Neuronal stem cell (in vitro differentiated cells): ENCODE data around the gene UBE2L6.

Experiments
- DNase-seq: peaks from one replicate; pipeline ENCODE4 v3.0.0-alpha.2; 2013; ENCODE audit warnings: low spot score
- H2AFZ ChIP-seq: one replicate; pipeline ENCODE4 v1.6.1; 2013; ENCODE audit warnings: mild to moderate bottlenecking, low read length, inconsistent platforms
- H2AK5ac ChIP-seq: 2 replicates; pipeline ENCODE4 v1.6.1; 2013; ENCODE audit warnings: low read depth, mild to moderate bottlenecking, inconsistent platforms, low read length, moderate library complexity, mixed read lengths
- H2BK120ac ChIP-seq: 2 replicates; pipeline ENCODE4 v1.6.1; 2013; ENCODE audit warnings: low read depth, mild to moderate bottlenecking, inconsistent platforms, low read length, moderate library complexity, mixed read lengths
- H2BK12ac ChIP-seq: one replicate; pipeline ENCODE4 v1.6.1; 2013; ENCODE audit warnings: low read length, inconsistent platforms
- H2BK15ac ChIP-seq: 2 replicates; pipeline ENCODE4 v1.6.1; 2013; ENCODE audit warnings: mild to moderate bottlenecking, low read length, inconsistent platforms, mixed read lengths
- H2BK5ac ChIP-seq: one replicate; pipeline ENCODE4 v1.6.1; 2013; ENCODE audit warnings: inconsistent platforms, mild to moderate bottlenecking, low read length, moderate library complexity
- H3K14ac ChIP-seq: one replicate; pipeline ENCODE4 v1.6.1; 2013; ENCODE audit warnings: low read length, inconsistent platforms
- H3K18ac ChIP-seq: 2 replicates; pipeline ENCODE4 v1.6.1; 2013; ENCODE audit warnings: low read length, inconsistent platforms
- H3K23ac ChIP-seq: 2 replicates; pipeline ENCODE4 v1.6.1; 2013; ENCODE audit warnings: low read depth, mild to moderate bottlenecking, mixed read lengths, low read length, inconsistent platforms; ENCODE audit not compliant: poor library complexity
- H3K27ac ChIP-seq: replicated peaks from 3 replicates; pipeline ENCODE4 v1.5.1; 2013; ENCODE audit warnings: low read length, inconsistent platforms
- H3K27me3 ChIP-seq, 3 experiments: 2 replicates each; pipeline ENCODE4 v1.6.1; 2013; ENCODE audit warnings: low read length in 3 of 3, mild to moderate bottlenecking in 2 of 3, inconsistent platforms in 1 of 3, low read depth in 1 of 3, mixed read lengths in 1 of 3, moderate library complexity in 1 of 3; ENCODE audit not compliant: control insufficient read depth in 3 of 3, insufficient read depth in 3 of 3
- H3K36me3 ChIP-seq, 2 donors: replicated peaks in 1 of 2; 2 replicates each; pipeline ENCODE4 v1.6.1; 2013; ENCODE audit warnings: low read length in 2 of 2; ENCODE audit not compliant: control insufficient read depth in 2 of 2, insufficient read depth in 2 of 2
- H3K4ac ChIP-seq: 2 replicates; pipeline ENCODE4 v1.6.1; 2013; ENCODE audit warnings: inconsistent platforms, mild to moderate bottlenecking, low read length, moderate library complexity
- H3K4me1 ChIP-seq, 2 donors: 1 replicate in 1 of 2; 2 replicates in 1 of 2; pipeline ENCODE4 v1.6.1; 2013; ENCODE audit warnings: low read length in 2 of 2, low read depth in 1 of 2; ENCODE audit not compliant: control insufficient read depth in 2 of 2, insufficient read depth in 1 of 2
- H3K4me2 ChIP-seq: one replicate; pipeline ENCODE4 v1.6.1; 2013; ENCODE audit warnings: mild to moderate bottlenecking, low read length, inconsistent platforms; ENCODE audit not compliant: insufficient read depth, poor library complexity, severe bottlenecking
- H3K4me3 ChIP-seq, 2 donors: 2 replicates each; pipeline ENCODE4 v1.5.1; 2013; ENCODE audit warnings: low read length in 2 of 2, mild to moderate bottlenecking in 2 of 2, inconsistent platforms in 1 of 2, moderate library complexity in 1 of 2
- H3K79me1 ChIP-seq: one replicate; pipeline ENCODE4 v1.6.1; 2013; ENCODE audit warnings: low read depth, mild to moderate bottlenecking, inconsistent platforms, low read length, moderate library complexity
- H3K9ac ChIP-seq: one replicate; pipeline ENCODE4 v1.6.1; 2013; ENCODE audit warnings: mild to moderate bottlenecking, low read depth, low read length, inconsistent platforms; ENCODE audit not compliant: poor library complexity
- H3K9me3 ChIP-seq, 2 donors: replicated peaks in 1 of 2; 2 replicates each; pipeline versions ENCODE3 to v1.6.1; 2013; ENCODE audit warnings: low read length in 2 of 2, mild to moderate bottlenecking in 2 of 2, inconsistent platforms in 1 of 2, low read depth in 1 of 2, mixed read lengths in 1 of 2, moderate library complexity in 1 of 2; ENCODE audit not compliant: control insufficient read depth in 2 of 2, insufficient read depth in 1 of 2
- H4K8ac ChIP-seq: one replicate; pipeline ENCODE4 v1.6.1; 2013; ENCODE audit warnings: low read depth, mild to moderate bottlenecking, inconsistent platforms, low read length, moderate library complexity
- H4K91ac ChIP-seq: one replicate; pipeline ENCODE4 v1.6.1; 2013; ENCODE audit warnings: low read length, low read depth, mild to moderate bottlenecking, inconsistent platforms; ENCODE audit not compliant: poor library complexity
- WGBS, 2 donors: extraction: QIAGEN DNeasy Blood & Tissue Kit; methylation state at CpG; one replicate each; pipeline ENCODE4 v1.1.7; 2013; ENCODE audit warnings: missing lambda C conversion rate in 2 of 2, mixed read lengths in 1 of 2; ENCODE audit not compliant: insufficient read length in 2 of 2, insufficient replicate concordance in 1 of 2; ENCODE audit errors: extremely low coverage in 2 of 2; 5-methylcytosine and 5-hydroxymethylcytosine counted together

The UBE2L6 gene

DNA sequence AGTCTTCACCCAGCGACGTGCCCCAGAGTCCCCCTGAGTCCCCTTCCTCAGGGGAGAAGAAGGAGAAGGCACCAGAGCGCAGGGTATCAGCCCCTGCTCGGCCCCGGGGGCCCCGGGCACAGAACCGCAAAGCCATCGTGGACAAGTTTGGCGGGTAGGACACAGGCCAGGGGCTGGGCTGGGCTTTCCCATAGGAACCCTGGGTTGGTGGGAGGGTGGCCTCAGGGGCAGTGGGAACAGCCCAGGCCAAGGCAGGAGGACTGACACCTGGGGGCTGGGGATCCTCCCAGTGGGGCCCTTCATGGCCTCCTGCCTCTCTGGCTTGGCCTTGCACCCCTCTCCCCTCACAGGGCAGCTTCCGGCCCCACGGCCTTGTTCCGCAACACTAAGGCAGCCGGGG is 21.6 kb downstream of the UBE2L6 start:
- Histone ChIP-seq H3K18ac (no peak overlapping the region), H2BK12ac (no peak overlapping the region), H3K27ac (no peak overlapping the region), H4K8ac (no peak overlapping the region), H2AFZ (no peak overlapping the region), H2BK5ac (no peak overlapping the region), H2AK5ac (no peak overlapping the region), H3K23ac (no peak overlapping the region), H3K27me3 (no peaks in the 10 kb centered on the region), H2BK120ac (no peak overlapping the region), H3K4me3 (no peak overlapping the region), H3K9ac (no peak overlapping the region), H4K91ac (no peak overlapping the region), H3K4me2 (no peak overlapping the region), H3K9me3 (peaks cover 0 to 4% of the 10 kb centered on the region in 2 donors), H3K79me1 (no peaks in the 10 kb centered on the region), H3K14ac (no peak overlapping the region), H3K4me1 (peaks cover 6 to 7% of the 10 kb centered on the region in 2 donors), H2BK15ac (no peak overlapping the region), H3K36me3 (peaks cover 27 to 51% of the 10 kb centered on the region in 2 donors), H3K4ac (no peak overlapping the region)
- WGBS, 2 donors: no CpG with 5 or more reads among the region's 13 CpGs
- DNase-seq: no peak

- Histone ChIP-seq H3K4me1 (peaks cover 6 to 7% of the 10 kb centered on the region in 2 donors), H3K4ac (no peak overlapping the region), H3K4me3 (no peak overlapping the region), H3K27ac (no peak overlapping the region), H3K4me2 (no peak overlapping the region), H3K9ac (no peak overlapping the region), H4K91ac (no peak overlapping the region), H3K79me1 (no peaks in the 10 kb centered on the region), H2BK5ac (no peak overlapping the region), H3K27me3 (no peaks in the 10 kb centered on the region), H2BK12ac (no peak overlapping the region), H2AK5ac (no peak overlapping the region), H3K9me3 (peaks cover 0 to 2% of the 10 kb centered on the region in 2 donors), H4K8ac (no peak overlapping the region), H3K18ac (no peak overlapping the region), H3K36me3 (peaks cover 15 to 38% of the 10 kb centered on the region in 2 donors), H3K23ac (no peak overlapping the region), H2BK15ac (no peak overlapping the region), H2AFZ (no peak overlapping the region), H2BK120ac (no peak overlapping the region), H3K14ac (no peak overlapping the region)
- no CpG with 5 or more reads among the region's 6 CpGs for WGBS, 2 donors
- DNase-seq: no peak
These were observed 22.9 kb downstream of the UBE2L6 start for GRCh38 chr11:57544566-57544965.

DNA sequence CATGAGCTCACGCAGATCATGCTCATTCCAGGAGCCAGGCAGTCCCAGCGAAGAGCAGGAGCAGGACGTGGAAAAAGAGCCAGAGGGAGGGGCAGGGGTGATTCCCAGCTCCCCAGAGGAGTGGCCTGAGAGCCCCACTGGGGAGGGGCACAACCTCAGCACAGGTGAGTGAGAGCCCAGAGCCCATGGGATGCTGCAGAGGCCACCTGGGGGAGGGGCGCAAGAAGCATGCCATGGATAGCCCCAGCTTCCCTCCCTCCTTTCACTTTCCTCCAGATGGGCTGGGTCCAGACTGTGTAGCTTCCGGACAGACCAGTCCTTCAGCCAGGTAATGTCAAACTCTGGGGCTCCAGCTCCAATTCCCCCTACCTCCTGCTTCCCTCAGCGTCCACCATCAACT is 23.9 kb downstream of the UBE2L6 start:
- H2AK5ac ChIP-seq: peak overlapping the region; percentile 13
- H4K91ac ChIP-seq: no peak overlapping the region
- peaks cover 0 to 2% of the 10 kb centered on the region in 2 donors for H3K9me3 ChIP-seq
- H2BK5ac ChIP-seq: peak overlapping the region; percentile 29
- H3K27ac ChIP-seq: no peak overlapping the region
- no peak overlapping the region for H3K18ac ChIP-seq
- H3K4me2 ChIP-seq: no peak overlapping the region
- no peak overlapping the region for H2AFZ ChIP-seq
- peaks cover 6 to 7% of the 10 kb centered on the region in 2 donors for H3K4me1 ChIP-seq
- peak overlapping the region; percentile 11 for H3K23ac ChIP-seq
- H3K4ac ChIP-seq: no peak overlapping the region
- WGBS, 2 donors: no CpG with 5 or more reads among the region's 6 CpGs
- H4K8ac ChIP-seq: no peak overlapping the region
- H2BK12ac ChIP-seq: no peak overlapping the region
- H3K79me1 ChIP-seq: no peaks in the 10 kb centered on the region
- no peak for DNase-seq
- H3K27me3 ChIP-seq: no peaks in the 10 kb centered on the region
- no peak overlapping the region for H2BK120ac ChIP-seq
- no peak overlapping the region for H3K9ac ChIP-seq
- peak overlapping the region; percentile 39 for H3K14ac ChIP-seq
- no peak overlapping the region for H2BK15ac ChIP-seq
- peaks cover 12 to 30% of the 10 kb centered on the region in 2 donors for H3K36me3 ChIP-seq
- no peak overlapping the region for H3K4me3 ChIP-seq

DNA sequence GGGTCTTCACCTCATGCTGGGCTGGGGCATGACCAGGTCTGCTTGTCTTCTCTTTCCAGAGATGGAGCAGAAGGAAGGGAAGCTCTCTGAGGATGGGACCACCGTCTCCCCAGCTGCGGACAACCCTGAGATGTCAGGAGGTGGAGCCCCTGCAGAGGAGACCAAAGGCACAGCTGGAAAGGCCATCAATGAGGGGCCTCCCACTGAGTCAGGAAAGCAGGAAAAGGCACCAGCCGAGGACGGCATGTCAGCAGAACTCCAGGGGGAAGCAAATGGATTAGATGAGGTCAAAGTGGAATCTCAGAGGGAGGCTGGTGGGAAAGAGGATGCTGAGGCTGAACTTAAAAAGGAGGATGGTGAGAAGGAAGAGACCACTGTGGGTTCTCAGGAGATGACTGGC is 24.9 kb downstream of the UBE2L6 start:
- WGBS, 2 donors: no CpG with 5 or more reads among the region's 4 CpGs

More for the DNA sequence above, 24.9 kb downstream of the UBE2L6 start:
- Histone ChIP-seq H3K18ac (no peak overlapping the region), H4K8ac (no peak overlapping the region), H2BK15ac (no peak overlapping the region), H3K23ac (no peak overlapping the region), H2AK5ac (no peak overlapping the region), H4K91ac (no peak overlapping the region), H3K4me3 (no peak overlapping the region), H2BK120ac (no peak overlapping the region), H2BK5ac (no peak overlapping the region), H3K9ac (no peak overlapping the region), H2AFZ (no peak overlapping the region), H3K4ac (no peak overlapping the region), H3K79me1 (no peaks in the 10 kb centered on the region), H3K9me3 (peaks cover 0 to 2% of the 10 kb centered on the region in 2 donors), H2BK12ac (no peak overlapping the region), H3K4me1 (peaks cover 8 to 11% of the 10 kb centered on the region in 2 donors), H3K27ac (no peak overlapping the region), H3K27me3 (no peaks in the 10 kb centered on the region), H3K36me3 (peaks cover 8 to 21% of the 10 kb centered on the region in 2 donors), H3K4me2 (no peak overlapping the region), H3K14ac (no peak overlapping the region)
- DNase-seq: no peak
